NOMO-1 treated with dmso at 0.1 percent for 144 hours (cell line): Measurements from ENCODE around the gene GPR173.

Source experiments
- DNase-seq: peaks from one replicate; lab custom pipeline; 2025; ENCODE audit not compliant: unreplicated experiment; lab: John Stamatoyannopoulos, UW

GPR173 gene

DNA sequence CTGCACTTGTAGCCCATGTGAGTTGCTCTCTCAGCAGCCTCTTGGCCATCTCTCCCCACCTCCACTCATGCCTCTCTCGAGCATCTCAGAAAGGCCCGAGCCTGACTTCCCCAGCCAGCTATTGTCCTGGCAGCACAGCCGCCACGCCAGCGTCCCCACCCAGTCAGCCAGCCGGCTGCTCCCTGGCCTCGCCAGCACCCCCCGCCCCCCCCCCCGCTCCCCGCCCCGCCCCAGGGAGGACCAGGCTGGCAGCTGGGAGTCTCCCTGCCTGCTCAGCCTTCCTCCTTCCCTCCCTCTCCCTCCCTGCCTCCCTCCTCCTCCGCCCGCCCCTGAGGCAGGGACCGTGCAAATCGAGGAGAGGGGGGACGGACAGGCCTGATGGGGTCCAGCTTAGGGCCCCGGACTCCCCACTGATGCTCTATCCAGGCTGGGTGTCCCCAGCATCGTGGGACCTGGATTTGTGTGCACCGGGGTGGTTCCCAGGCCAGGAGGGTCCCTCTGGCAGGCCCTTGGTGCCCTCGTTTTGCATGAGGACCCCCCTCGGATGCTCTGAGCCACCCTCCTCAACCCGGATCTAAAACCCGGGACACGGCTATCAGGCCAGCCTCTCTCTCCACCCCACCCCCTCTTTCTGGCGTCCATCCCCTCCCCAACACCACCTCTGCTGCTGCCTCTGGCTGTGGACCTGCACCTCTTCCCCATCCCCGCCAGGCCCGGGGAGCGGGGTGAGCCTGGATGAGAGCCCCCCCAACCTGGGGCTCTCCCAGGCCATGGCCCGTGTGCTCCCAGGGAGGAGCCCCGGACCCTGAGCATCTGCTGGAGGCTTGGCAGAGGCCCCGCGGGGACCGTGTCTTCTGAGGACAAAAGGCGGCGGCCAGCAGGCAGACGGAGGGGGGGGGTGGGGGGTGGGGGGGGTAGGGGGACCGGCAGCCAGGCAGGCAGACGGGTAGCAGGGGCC is at the start of gene GPR173:
GPR173 (plus strand) TSS at position 621 of the 958 bp plus-strand sequence. CDS start 27,833 bp downstream, outside the sequence.
- DNase-seq: no peak

DNA sequence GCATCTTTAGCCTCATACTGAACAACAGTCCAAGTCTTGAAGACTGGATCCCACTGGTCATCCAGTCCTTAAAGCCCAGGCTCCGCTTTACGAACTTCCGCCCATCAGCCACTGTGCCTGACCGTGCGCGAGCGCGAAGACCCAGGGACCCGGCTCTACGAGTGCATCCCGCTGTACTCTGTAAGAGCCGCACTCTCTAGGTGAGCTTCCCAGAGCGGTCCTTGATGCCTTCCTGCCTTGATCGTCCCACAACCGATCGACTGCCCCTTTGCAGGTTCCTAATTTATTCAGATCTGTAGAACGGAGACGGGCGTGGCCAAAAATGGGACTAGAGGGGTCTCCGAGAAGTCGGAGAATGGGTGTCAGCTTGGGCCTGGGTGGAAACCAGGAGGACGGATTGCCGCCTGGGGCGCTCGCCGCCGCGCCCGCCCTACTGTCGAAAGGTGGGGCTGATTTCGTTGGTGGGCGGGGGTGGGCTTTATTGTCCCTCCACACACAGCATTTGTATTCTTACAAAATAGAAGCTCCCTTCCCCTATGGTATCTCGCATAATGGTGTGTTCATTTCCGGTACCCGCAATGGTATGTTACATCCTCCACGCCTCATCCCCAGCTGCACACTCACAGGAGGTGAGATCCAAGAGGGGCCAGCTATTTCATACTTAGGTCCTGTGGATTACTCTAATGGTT is 48.0 kb upstream of the GPR173 start:
- no peak for DNase-seq

DNA sequence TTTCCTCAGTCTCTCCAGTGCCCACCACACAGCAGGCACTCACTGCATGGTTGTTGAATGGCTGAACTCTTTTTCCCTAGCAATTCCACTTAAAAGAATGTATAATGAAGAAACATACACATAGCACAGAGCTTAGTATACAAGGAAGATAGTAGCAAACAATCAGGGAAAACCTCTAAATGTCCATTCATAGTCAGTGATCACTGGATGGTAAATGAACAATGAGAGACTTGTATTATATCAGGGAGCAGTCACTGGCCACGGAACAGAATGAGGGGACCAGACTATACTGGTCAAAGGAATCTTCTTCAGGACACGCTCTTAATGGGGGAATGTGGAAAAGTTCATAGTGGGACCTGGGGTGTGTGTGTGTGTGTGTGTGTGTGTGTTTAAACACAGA is 46.6 kb upstream of the GPR173 start:
- DNase-seq: no peak

DNA sequence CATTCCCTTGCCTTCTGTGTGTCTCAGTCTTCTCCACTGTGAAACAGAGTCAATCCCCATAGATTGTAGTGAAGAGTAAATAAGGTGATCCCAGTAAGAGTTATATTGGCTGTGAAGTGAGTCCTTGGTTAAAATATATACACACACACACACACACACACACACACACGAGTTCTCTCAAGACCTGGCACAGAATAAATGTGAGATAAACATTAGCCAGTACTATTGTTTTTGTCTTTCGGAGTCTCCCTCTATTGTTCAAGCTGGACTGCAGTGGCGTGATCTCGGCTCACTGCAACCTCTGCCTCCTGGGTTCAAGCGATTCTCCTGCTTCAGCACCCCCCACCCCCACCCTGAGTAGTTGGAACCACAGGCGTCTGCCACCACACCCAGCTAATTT is 45.5 kb upstream of the GPR173 start:
- no peak for DNase-seq

DNA sequence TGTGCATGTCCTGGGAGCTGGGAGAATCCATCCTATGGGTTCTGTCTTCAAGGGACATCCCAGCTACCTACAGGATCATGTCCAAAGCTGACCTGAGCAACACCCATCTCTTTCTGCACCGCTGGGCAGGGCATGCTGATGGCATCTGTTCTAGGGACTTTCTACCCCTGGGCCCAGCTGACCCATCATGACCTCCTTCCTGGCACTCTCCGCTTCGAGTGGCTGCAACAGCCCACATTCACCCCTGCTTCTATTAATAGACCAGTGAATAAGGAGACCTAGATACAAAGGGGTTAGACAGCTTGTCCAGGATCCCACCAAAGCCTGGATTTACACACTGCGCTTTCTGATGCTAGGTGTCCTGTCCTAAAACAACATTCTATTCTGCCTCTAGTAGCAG is 44.6 kb upstream of the GPR173 start:
- no peak for DNase-seq

DNA sequence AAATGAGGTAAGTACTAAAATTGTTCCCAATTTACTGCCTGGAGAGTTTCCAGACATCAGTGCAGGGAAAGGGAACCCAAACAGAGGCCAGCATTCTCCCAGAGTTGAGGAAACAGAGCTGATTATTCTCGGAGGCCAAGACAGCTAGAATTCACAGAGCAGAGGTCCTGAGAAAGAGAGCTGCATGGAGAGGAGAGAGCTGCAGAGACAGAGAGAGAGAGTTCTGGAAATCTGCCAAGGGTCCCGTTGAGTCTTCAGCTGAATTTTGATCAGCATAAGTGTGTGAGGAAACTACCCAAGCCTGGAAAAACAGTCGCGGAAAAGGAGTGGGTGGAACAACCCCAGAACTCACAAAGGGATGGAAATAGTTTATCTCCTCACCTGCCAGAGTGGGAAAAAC is 43.8 kb upstream of the GPR173 start:
- no peak for DNase-seq

DNA sequence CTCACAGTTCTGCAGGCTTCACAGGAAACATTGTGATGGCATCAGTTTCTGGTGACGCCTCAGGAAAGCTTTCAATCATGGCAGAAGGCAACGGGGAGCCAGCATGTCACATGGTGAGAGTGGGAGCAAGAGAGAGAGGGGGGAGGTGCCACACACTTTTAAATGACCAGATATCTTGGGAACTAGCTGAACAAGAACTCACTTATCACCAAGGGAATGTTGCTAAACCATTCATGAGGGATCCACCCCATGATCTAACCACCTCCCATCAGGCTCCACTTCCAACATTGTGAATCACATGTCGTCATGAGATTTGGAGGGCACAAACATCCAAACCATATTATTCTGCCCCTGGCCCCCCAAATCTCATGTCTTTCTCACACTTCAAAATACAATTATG is 43.3 kb upstream of the GPR173 start:
- DNase-seq: no peak

DNA sequence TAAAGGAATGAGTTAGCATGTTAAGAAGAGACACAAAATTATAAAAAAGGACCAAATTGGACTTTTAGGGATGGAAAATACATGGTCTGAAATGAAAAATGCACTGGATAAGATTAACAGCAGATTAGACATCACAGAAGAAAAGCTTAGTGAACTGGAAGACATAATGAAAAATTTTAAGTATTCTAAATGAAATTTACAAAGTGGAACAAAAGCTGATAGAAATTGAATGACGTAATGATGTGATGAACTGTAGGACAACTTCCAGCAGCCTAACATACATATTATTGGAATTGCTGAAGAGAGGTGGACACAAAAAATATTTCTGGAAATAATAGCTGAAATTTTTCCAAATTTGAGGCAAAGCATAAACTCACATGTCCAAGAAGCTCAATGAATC is 39.6 kb upstream of the GPR173 start:
- DNase-seq: no peak

DNA sequence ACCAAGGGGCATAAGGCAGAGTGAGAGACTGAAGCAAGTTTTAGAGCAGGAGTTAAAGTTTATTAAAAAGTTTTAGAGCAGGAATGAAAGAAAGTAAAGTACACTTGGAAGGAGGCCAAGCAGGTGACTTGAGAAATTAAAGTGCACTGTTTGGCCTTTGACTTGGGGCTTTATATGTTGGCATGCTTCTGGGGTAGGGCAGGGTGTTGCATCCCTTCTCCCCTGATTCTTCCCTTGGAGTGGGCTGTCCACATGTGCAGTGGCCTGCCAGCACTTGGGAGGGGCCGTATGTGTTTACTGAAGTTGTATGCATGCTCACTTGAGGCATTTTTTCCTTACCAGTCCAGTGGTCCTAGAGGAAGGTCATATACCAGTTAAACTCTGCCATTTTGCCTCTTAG is 35.3 kb upstream of the GPR173 start:
- DNase-seq: no peak

DNA sequence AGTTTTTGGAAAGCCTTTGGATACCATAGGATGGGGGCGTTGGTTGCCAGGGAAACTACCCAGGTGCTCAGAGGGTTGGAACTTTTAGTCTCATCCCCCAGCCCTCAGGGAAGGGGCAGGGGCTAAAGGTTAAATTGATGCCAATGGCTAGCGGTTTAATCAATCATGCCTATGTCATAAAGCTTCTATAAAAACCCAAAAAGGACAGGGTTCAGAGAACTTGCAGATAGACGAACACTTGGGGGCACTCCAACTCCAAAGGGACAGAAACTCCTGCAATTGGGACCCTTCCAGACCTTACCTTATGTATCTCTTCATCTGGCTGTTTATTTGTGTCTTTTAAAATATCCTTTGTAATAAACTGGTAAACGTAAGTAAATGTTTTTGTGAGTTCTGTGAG is 30.0 kb upstream of the GPR173 start:
- DNase-seq: no peak

GRCh38 chrX:53022381-53022780 is 26.2 kb upstream of the GPR173 start:
- no peak for DNase-seq

DNA sequence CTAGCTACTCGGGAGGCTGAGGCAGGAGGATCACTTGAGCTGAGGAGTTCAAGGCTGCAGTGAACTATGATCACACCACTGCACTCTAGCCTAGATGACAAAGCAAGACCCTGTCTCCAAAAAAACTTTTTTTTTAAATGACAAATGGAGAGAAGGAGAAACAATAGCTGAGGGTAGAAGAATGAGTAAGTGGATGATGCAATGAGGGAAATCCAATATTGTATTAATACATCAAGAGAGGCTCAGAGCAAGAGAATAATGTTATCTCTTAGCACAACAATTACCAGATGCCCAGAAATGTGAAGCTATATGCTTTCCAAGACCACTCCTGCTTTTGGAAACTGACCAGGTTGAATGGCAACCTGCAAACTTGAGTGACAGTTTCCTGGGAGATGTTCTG is 19.9 kb upstream of the GPR173 start:
- no peak for DNase-seq

GRCh38 chrX:53031380-53031779 is 17.2 kb upstream of the GPR173 start:
- no peak for DNase-seq

DNA sequence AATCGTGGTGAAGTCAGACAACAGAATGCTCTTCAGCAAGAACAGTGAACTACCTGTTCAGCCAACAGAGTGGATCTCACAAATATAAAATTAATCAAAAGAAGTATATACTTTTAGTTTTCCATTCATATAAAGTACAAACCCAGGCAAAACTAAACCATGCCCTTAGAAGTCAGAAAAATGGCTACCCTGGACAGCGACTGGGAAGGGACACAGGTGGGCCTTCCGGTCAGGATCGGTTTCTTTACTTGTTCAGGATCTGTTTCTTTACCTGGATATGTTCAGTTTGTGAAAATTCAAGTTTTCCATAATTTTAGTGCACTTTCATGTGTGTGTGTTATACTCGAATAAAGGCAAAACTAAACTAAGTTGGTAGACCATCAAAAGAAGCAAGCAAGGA is 12.4 kb upstream of the GPR173 start:
- no peak for DNase-seq

DNA sequence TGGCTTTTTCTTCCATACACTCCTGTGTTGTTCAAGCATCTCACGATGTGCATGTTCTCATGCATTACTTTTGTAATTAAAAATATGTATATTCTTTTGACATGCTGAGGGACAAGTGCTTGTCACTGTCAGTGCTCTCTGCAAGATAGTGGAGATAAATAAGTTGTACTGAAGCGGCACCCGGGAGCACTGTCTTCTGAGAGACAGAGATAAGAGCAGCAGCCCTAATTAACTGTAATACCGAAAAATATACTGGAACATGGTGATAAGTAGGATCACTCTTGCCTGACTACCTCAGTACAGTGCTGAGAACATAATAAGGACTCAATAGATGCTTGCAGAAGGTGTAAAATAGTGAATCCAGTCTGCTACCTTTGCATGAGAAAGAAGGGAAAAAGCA is 9.4 kb upstream of the GPR173 start:
- DNase-seq: no peak

GRCh38 chrX:53044995-53045394 is 3.6 kb upstream of the GPR173 start:
- DNase-seq: no peak

GRCh38 chrX:53047228-53047627 is 1.4 kb upstream of the GPR173 start:
- DNase-seq: no peak

- DNase-seq: no peak
Measured at GRCh38 chrX:53049127-53049517, 533 bp downstream of the GPR173 start.

DNA sequence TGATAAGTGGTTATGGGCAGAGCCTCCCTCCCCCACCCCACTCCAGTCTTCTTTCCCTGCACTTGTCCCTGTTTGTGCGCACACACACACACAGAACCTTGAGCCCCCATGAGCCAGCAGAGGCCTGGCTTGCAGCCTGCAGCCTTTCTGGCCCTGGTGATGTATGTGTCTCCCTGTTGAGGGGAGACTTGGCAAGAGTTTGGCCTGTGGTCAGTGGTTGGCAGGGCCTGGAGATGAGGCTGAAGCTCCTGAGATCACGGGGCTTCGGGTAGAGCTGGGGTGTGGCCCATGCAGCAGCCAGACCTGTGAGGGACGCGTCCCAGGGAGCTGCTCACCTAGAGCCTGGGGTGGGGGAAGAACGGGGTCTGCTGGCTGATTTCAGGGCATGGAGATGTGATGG is 2.3 kb downstream of the GPR173 start:
- no peak for DNase-seq

DNA sequence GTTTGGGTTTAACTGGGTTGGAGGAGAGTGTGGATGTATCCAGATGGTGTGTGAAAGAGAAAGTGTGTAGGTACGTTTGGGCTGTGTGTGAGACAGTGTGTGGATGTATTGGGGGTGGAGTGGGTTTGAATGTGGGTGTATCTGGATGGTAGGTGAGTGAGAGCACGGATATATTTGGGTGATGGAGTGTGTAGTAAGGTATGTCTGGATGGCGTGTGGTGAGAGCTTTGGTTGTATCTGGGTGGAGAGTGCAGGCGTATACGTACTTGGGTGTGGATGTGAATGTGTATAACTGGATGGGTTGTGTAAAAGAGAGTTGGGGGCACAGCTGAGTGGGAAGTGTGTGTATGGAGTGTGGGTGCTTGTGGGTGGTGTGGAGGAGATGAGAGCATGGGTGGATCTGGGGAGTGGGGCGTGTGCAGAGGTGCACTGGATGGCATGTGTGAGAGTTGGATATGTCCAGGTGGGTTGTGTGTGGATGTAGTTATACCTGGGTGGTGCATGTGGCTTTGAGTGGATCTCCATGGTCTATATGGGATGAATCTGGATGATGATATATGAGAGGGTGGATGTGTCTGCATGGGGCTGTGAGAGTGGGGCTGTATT is 6.8 kb downstream of the GPR173 start:
- DNase-seq: no peak

- no peak for DNase-seq
Measured at GRCh38 chrX:53056292-53056691, 7.7 kb downstream of the GPR173 start.

GRCh38 chrX:53065104-53065503 is 16.5 kb downstream of the GPR173 start:
- no peak for DNase-seq
